ENCODE data around the gene ARPC5L. TPM values are rescaled to one million over a fixed set of nuclear protein-coding genes. Genes with fewer than 3 reads are reported as not detected.

ARPC5L gene
- total RNA-seq, 1 experiment from 2014 or later: 47.2 TPM

DNA sequence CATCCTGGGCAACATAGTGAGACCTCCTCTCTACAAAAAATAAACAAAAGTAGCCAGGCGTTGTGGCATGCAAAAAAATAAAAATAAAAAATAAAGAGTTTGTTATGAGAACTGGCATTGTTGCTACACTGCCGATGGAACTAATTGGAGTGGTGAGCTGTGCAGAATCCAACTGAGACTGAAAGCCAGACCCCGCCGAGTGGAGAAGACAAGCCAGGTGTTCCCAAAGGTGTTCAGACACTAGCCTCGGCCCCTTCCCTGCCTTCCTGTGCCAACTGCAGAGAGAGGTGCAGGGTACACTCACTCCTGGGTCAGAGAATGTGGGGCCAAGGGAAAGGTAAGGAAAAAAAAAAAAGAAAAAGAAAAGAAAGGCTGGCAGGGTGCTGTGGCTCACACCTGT lies 46.3 kb upstream of the ARPC5L start (continued):
- no peak for TF ChIP-seq NR1H2 (CRISPR knock-in tag; IDR thresholded peaks at IDR 0.05)

DNA sequence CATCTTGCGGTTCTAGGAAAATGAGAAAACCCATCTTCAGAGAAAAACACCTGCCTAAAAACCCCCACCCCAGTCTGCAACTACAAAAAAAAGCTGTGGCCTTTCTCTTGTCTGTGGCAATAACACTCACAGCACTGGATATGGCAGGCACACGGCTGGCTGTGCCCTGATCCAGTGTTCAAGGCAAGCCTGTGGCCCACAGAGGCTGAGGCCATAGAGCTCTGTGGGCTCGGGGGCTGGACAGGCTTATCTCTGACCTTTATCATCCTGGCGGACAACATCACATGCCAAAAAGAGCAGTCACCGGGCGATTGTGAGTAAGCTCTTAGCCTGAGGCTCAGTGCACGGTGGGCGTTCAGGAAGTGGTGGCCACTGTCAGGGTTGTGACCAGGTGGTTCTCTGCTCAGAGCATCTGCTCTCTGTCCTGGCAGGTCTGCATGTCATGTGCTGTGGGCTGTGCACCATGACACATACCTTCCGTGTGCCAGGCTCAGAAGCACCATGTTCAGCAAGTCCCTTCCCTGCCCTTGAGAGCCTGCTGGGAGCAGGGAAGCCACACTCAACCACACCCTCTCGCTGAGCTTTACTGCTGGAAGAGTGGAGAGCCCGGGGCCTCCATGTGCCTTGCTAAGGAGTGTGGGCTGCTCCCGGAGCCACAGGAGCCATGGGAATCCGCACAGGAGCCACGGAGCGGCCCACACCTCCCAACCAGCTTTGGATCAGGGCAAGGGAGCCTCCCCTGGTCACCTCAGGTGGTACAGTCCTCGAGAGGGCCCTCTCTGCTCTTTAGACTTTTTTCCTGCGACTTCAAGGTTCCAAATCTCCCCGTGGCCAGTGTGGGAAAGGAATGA lies 43.3 kb upstream of the ARPC5L start:
- peaks cover 12% of the 10 kb centered on the region for H3K4me1 Mint-ChIP-seq
- no peaks in the 10 kb centered on the region for H3K36me3 Mint-ChIP-seq
- H3K9me3 Mint-ChIP-seq: no peaks in the 10 kb centered on the region
- ChIA-PET POLR2A (no interaction called here), CTCF (interaction anchor here (0.7 to 2.2 kb wide), 10 partner anchors 11 to 48 kb away, joined by 3 to 12 read pairs (median 5); partner anchors contain the start of genes ARPC5L, NR6A1, OLFML2A and WDR38)
- H3K27me3 Mint-ChIP-seq (ENCODE audit: low read depth): no peaks in the 10 kb centered on the region
- DNase-seq (ENCODE audit: low spot score): peak; percentile 57
- no peak overlapping the region for H3K4me3 Mint-ChIP-seq
- no peak for TF ChIP-seq PRRX2 (CRISPR knock-in tag; IDR thresholded peaks at IDR 0.05)
- no peak for TF ChIP-seq OVOL2 (CRISPR knock-in tag; IDR thresholded peaks at IDR 0.05; ENCODE audit: borderline replicate concordance)
- TF ChIP-seq ZNF396 (CRISPR knock-in tag; IDR thresholded peaks at IDR 0.05; ENCODE audit: borderline replicate concordance): no peak
- TF ChIP-seq GABPB1 (CRISPR knock-in tag; IDR thresholded peaks at IDR 0.05): peak; percentile 31; the same call in 1 of the 2 replicates
- no peak for TF ChIP-seq ETV6 (CRISPR knock-in tag; IDR thresholded peaks at IDR 0.05)
- ATAC-seq: peak; percentile 91
- no peak overlapping the region for H3K27ac Mint-ChIP-seq

DNA sequence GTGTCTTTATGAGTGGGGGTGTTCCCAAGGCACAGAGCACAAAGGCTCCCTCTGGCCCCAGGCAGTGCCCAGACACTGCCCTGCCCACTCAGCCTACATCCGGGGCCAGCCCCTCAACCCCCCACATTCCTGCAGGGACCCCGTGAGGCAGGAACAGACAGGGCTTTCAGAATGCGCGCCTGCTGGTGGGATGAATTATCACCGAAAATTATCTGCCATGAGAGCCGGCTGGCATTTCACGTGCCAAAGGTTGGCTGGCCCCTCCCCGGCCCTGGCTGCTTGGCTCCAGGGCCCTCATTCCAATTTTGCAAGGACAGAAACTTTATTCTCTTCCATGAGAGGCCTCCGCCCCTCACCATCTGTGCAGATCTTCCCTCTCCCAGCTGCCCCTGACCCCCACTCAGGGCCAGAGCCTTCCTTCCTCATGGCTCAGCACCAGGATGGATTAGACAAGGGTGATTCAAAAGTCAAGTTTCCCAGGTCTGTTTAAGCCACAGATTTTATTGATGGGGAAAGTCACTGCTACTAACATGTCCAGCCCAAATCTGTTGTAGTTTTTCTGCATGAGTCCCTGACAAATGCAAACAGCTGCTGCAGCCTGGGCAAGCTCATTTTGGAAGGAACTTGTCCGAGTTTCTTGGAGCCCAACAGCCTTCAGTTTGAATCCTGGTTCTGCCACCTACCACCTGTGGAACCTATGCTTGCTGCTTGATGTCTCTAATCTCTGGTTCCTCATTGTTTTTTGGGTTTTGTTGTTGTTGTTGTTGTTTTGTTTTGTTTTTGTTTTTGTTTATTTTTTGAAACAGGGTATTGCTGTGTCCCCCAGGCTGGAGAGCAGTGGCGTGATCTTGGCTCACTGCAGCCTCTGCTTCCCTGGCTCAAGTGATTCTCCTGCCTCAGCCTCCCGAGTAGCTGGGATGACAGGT lies 41.0 kb upstream of the ARPC5L start:
- ChIA-PET POLR2A (interaction anchor here (0.9 kb wide), 1 partner anchor 9 kb away, joined by 3 read pairs; no protein-coding TSS in a partner anchor), CTCF (interaction anchor here (1.2 to 2.6 kb wide), 4 partner anchors 19 to 43 kb away, joined by 7 to 12 read pairs (median 8); partner anchors contain the start of gene WDR38)
- no peak for ATAC-seq
- Mint-ChIP-seq H3K36me3 (no peaks in the 10 kb centered on the region), H3K9me3 (0 out of 2 replicates have a peak, but pooled peaks cover 4% of the 10 kb centered on the region), H3K4me3 (no peak overlapping the region), H3K27me3 (ENCODE audit: low read depth) (no peaks in the 10 kb centered on the region), H3K4me1 (peaks cover 7% of the 10 kb centered on the region), H3K27ac (peak overlapping the region; percentile 13; the same call in 1 of the 2 replicates)
- no peak for DNase-seq (ENCODE audit: low spot score)
- no peak for TF ChIP-seq MXD4 (CRISPR knock-in tag; IDR thresholded peaks at IDR 0.05; ENCODE audit: borderline replicate concordance)
- TF ChIP-seq MYBL2 (CRISPR knock-in tag; IDR thresholded peaks at IDR 0.05): no peak
- TF ChIP-seq, protein P1, sequence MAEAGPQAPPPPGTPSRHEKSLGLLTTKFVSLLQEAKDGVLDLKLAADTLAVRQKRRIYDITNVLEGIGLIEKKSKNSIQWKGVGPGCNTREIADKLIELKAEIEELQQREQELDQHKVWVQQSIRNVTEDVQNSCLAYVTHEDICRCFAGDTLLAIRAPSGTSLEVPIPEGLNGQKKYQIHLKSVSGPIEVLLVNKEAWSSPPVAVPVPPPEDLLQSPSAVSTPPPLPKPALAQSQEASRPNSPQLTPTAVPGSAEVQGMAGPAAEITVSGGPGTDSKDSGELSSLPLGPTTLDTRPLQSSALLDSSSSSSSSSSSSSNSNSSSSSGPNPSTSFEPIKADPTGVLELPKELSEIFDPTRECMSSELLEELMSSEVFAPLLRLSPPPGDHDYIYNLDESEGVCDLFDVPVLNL (CRISPR knock-in tag; IDR thresholded peaks at IDR 0.05; ENCODE audit: borderline replicate concordance, low read depth): no peak
- TF ChIP-seq, protein P2, sequence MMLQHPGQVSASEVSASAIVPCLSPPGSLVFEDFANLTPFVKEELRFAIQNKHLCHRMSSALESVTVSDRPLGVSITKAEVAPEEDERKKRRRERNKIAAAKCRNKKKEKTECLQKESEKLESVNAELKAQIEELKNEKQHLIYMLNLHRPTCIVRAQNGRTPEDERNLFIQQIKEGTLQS (CRISPR knock-in tag; conservative IDR thresholded peaks at IDR 0.05): no peak
- TF ChIP-seq ELF4 (CRISPR knock-in tag; IDR thresholded peaks at IDR 0.05; ENCODE audit: low read depth): no peak
- TF ChIP-seq HMGA2 (CRISPR knock-in tag; IDR thresholded peaks at IDR 0.05): no peak
- TF ChIP-seq OVOL2 (CRISPR knock-in tag; IDR thresholded peaks at IDR 0.05; ENCODE audit: borderline replicate concordance): no peak
- TF ChIP-seq, protein P3, sequence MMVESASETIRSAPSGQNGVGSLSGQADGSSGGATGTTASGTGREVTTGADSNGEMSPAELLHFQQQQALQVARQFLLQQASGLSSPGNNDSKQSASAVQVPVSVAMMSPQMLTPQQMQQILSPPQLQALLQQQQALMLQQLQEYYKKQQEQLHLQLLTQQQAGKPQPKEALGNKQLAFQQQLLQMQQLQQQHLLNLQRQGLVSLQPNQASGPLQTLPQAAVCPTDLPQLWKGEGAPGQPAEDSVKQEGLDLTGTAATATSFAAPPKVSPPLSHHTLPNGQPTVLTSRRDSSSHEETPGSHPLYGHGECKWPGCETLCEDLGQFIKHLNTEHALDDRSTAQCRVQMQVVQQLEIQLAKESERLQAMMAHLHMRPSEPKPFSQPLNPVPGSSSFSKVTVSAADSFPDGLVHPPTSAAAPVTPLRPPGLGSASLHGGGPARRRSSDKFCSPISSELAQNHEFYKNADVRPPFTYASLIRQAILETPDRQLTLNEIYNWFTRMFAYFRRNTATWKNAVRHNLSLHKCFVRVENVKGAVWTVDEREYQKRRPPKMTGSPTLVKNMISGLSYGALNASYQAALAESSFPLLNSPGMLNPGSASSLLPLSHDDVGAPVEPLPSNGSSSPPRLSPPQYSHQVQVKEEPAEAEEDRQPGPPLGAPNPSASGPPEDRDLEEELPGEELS (CRISPR knock-in tag; IDR thresholded peaks at IDR 0.05): no peak
- TF ChIP-seq, protein P4, sequence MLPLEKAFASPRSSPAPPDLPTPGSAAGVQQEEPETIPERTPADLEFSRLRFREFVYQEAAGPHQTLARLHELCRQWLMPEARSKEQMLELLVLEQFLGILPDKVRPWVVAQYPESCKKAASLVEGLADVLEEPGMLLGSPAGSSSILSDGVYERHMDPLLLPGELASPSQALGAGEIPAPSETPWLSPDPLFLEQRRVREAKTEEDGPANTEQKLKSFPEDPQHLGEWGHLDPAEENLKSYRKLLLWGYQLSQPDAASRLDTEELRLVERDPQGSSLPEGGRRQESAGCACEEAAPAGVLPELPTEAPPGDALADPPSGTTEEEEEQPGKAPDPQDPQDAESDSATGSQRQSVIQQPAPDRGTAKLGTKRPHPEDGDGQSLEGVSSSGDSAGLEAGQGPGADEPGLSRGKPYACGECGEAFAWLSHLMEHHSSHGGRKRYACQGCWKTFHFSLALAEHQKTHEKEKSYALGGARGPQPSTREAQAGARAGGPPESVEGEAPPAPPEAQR (CRISPR knock-in tag; IDR thresholded peaks at IDR 0.05): no peak
- TF ChIP-seq, protein P5, sequence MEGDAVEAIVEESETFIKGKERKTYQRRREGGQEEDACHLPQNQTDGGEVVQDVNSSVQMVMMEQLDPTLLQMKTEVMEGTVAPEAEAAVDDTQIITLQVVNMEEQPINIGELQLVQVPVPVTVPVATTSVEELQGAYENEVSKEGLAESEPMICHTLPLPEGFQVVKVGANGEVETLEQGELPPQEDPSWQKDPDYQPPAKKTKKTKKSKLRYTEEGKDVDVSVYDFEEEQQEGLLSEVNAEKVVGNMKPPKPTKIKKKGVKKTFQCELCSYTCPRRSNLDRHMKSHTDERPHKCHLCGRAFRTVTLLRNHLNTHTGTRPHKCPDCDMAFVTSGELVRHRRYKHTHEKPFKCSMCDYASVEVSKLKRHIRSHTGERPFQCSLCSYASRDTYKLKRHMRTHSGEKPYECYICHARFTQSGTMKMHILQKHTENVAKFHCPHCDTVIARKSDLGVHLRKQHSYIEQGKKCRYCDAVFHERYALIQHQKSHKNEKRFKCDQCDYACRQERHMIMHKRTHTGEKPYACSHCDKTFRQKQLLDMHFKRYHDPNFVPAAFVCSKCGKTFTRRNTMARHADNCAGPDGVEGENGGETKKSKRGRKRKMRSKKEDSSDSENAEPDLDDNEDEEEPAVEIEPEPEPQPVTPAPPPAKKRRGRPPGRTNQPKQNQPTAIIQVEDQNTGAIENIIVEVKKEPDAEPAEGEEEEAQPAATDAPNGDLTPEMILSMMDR (IDR thresholded peaks at IDR 0.05): no peak
- TF ChIP-seq, protein P6, sequence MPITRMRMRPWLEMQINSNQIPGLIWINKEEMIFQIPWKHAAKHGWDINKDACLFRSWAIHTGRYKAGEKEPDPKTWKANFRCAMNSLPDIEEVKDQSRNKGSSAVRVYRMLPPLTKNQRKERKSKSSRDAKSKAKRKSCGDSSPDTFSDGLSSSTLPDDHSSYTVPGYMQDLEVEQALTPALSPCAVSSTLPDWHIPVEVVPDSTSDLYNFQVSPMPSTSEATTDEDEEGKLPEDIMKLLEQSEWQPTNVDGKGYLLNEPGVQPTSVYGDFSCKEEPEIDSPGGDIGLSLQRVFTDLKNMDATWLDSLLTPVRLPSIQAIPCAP (CRISPR knock-in tag; IDR thresholded peaks at IDR 0.05): no peak
- TF ChIP-seq ZNF671 (CRISPR knock-in tag; IDR thresholded peaks at IDR 0.05): no peak
- no peak for TF ChIP-seq JUN (CRISPR knock-in tag; IDR thresholded peaks at IDR 0.05)
- TF ChIP-seq, protein P7, sequence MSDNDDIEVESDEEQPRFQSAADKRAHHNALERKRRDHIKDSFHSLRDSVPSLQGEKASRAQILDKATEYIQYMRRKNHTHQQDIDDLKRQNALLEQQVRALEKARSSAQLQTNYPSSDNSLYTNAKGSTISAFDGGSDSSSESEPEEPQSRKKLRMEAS (CRISPR knock-in tag; IDR thresholded peaks at IDR 0.05): no peak
- no peak for TF ChIP-seq PRRX2 (CRISPR knock-in tag; IDR thresholded peaks at IDR 0.05)
- no peak for TF ChIP-seq ESRRA (CRISPR knock-in tag; IDR thresholded peaks at IDR 0.05; ENCODE audit: borderline replicate concordance)
